ENCODE results near the gene SMIM17.

SMIM17 gene

GRCh38 chr19:56642711-56643459 is at the start of gene SMIM17:
TSS of gene SMIM17 (plus strand) at chr19:56643159. CDS start at chr19:56645668, 2,509 bp downstream.
- DNase-seq = no peak

- no peak for DNase-seq
Measured at GRCh38 chr19:56594446-56594782, 48.5 kb upstream of the SMIM17 start.

GRCh38 chr19:56594783-56595547 is 48.0 kb upstream of the SMIM17 start, which contains the start of gene ZNF71:
TSS of gene ZNF71 (plus strand) at chr19:56595302. CDS start at chr19:56601559, 6,257 bp downstream.
- peak; percentile 90 for DNase-seq

- no peak for DNase-seq
Measured at GRCh38 chr19:56595548-56595899, 47.4 kb upstream of the SMIM17 start.

DNA sequence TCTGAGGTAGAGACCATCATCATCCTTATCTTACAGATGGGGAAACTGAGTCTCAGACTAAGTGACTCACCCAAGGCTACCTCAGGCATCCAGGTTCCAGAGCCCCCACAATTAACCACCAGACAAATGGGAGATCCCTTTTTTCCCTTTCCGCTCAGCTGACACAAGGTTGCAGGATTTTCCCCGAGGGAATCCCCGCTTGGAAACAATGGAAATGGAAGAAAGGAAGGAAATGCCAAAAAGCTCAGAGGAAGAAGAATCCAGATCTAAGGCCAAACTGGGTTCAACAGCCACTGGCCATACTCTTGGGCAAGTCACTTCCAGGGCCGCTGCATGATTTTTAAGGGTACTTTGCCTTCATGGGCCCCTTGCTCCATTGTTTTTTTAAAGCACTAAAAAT is 46.3 kb upstream of the SMIM17 start:
- DNase-seq = no peak

DNA sequence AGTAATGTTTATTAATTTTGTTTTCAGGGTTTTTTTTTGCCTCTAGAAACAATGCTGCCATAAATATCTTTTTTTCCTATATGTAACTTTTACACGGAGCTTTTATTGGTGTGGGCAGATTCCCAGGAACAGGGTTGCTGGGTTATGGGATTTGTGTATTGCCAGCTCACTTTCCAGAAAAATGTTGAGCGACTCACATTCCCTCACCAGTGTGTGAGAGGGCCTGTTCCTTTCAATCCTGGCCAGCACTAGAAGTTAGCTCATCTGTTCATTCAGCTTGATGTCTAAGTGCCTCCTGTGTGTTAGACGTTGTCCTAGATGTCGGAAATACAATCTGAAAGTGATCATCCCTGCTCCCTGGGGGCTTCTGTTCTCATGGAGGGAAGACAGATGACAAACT is 45.3 kb upstream of the SMIM17 start:
- DNase-seq = no peak

GRCh38 chr19:56601375-56601774 is 41.6 kb upstream of the SMIM17 start:
- no peak for DNase-seq

DNA sequence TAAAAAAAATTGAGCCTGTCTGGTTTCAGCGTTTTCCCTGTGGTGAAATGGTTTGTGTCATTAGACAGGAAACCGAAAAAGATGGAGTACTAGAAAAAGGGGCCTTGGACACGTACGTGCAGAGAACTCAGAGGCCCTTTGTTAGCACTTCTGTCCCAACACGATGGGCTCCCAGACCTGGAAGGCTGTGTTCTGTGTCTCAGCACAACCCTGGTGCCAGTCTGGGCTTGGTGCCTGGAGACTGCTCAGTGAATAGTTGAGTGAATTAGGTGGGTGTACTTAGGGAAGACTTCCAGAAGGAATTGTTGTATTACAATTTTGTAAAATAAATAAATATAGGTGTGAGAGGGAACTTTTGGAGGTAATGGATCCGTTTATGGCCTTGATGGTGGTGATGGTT is 39.1 kb upstream of the SMIM17 start:
- DNase-seq = no peak

GRCh38 chr19:56608274-56608964 is 34.5 kb upstream of the SMIM17 start:
- DNase-seq = no peak

- DNase-seq = no peak
Measured at GRCh38 chr19:56611288-56611687, 31.7 kb upstream of the SMIM17 start.

GRCh38 chr19:56612737-56613136 is 30.2 kb upstream of the SMIM17 start:
- no peak for DNase-seq

GRCh38 chr19:56613639-56614038 is 29.3 kb upstream of the SMIM17 start:
- no peak for DNase-seq

DNA sequence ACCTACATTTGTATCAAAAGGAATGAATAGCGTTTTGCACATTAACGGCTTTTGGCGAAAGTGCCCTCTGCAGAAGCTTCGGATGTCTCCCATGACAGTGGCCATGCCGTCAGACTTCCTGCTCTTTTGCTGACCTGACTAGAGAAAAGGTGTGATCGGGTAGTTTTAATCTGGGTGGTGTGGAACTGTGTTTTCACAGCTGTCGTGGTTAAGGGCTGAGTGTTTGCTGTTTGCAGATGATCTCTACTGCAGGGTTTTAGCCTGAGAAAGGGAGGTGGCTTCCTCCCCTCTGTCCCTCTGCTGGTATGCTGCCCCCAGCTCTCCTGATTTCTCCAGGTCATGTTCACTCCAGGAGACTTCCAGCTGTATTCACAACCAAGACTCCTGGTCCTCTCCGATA is 25.4 kb upstream of the SMIM17 start:
- no peak for DNase-seq

GRCh38 chr19:56619121-56619520 is 23.8 kb upstream of the SMIM17 start:
- no peak for DNase-seq

GRCh38 chr19:56622374-56622773 is 20.6 kb upstream of the SMIM17 start:
- no peak for DNase-seq

DNA sequence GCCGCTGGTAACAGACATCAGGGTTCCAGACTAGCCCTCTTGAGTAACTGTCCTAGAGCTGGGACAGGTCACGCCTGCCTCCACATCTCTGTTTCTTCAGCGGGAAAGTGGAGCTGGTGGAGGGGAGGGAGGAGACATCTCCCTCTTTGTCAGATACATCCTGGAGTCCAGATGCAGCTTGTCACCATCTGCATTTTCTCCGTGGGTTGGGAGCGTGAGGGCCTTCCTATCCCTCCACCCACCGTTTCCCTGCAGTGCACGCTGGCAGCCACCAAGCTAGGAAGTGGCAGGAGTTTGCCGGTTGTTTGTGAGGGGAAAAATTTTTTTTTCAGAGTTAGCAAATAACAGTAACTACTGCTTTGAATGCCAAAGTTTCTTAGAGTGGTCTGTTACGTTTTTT is 20.0 kb upstream of the SMIM17 start:
- DNase-seq = no peak

DNA sequence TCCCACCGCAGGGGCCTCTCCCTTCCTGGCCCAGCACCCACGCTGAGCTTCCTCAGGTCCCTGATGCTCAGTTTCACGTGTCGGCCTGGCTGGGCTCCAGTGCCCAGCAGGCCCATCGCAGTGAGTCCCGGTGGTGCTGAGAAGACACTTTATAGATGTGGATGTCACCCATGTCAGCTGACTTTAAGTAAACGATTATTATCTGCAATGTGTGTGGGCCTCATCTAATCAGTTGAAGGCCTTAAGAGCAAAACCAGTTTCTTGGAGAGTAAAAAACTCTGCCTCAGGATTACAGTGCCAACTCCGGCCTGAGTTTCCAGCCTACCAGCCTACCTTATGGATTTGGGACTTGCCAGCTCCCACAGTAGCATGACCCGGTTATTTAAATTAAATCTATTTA is 17.3 kb upstream of the SMIM17 start:
- DNase-seq = no peak

DNA sequence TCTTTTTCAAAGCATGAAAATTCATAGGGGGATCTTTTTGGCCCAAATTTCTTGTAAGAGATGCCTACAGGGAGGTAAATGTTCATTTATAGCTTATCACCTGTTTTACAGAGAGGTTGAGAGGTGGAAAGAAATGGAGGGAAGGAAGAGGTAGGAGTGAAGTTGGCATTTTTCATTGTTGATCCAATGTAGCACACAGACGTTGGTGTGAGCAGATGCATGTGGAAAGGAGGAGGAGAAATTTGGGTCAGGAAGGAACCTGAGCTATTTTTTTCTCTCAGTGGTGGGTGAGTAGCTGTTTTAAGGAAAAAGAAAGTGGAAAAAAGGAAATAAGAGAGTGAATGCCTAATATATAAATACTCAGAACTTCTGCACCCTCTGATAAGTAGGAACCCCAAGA is 9.9 kb upstream of the SMIM17 start:
- no peak for DNase-seq

GRCh38 chr19:56637976-56638555 is 4.9 kb upstream of the SMIM17 start:
- peak; percentile 20 for DNase-seq

- DNase-seq = no peak
Measured at GRCh38 chr19:56639217-56639616, 3.7 kb upstream of the SMIM17 start.

- no peak for DNase-seq
Measured at GRCh38 chr19:56643460-56643955, 549 bp downstream of the SMIM17 start.

DNA sequence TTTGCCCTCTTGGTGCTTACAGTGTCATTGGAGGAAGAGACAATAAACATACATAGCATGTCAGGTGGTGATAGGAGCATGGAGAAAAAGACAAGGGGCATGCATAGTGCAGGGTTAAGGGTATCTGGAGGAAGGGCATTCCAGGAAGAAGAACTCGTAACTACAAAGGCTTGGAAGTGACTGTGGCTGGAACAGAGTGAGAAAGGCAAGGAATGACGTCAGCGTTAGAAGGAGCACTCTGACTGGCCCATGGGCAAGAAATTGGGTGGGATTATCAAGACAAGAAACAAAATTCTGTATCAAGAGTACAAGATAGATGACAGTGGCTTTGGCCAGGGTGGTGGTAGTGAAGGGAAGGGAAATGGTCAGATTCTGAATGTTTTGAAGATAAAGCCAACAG is 11.2 kb downstream of the SMIM17 start:
- DNase-seq = no peak

- no peak for DNase-seq
Measured at GRCh38 chr19:56660381-56661107, 17.6 kb downstream of the SMIM17 start.
